Mesothelial cell of epicardium (in vitro differentiated cells): ENCODE results near the gene INPP4B. TPM values are rescaled to one million over a fixed set of nuclear protein-coding genes. Genes with fewer than 3 reads are reported as not detected.
"Not testable (repeated sequence)": the region's sequence is repeated elsewhere in the genome, so short reads cannot be mapped to it uniquely, and the experiment has no call there.

Source experiments
- DNase-seq, 2 experiments: peaks; one replicate each; pipeline ENCODE4 v3.0.0; 2021; ENCODE audit warnings: low spot score in 2 of 2; ENCODE audit not compliant: unreplicated experiment in 2 of 2
- H3K27ac Mint-ChIP-seq: 2 replicates; pipeline ENCODE4 v1.8.0; 2021; ENCODE audit warnings: mixed read lengths
- H3K27me3 Mint-ChIP-seq: 2 replicates; pipeline ENCODE4 v1.8.0; 2021; ENCODE audit warnings: low read depth, mixed read lengths
- H3K36me3 Mint-ChIP-seq: 2 replicates; pipeline ENCODE4 v1.8.0; 2021; ENCODE audit warnings: mixed read lengths
- H3K4me1 Mint-ChIP-seq: 2 replicates; pipeline ENCODE4 v1.8.0; 2021; ENCODE audit warnings: mixed read lengths
- H3K4me3 Mint-ChIP-seq: 2 replicates; pipeline ENCODE4 v1.8.0; 2021; ENCODE audit warnings: mild to moderate bottlenecking, moderate library complexity, mixed read lengths
- H3K9me3 Mint-ChIP-seq: 2 replicates; pipeline ENCODE4 v1.8.0; 2021; ENCODE audit warnings: mixed read lengths
- CTCF ChIP-seq: fragments of 200-600 bp; sonication (generic); IDR thresholded peaks from one replicate; pipeline ENCODE4 v1.5.0; 2021; ENCODE audit warnings: antibody characterized with exemption; ENCODE audit not compliant: unreplicated experiment
- total RNA-seq: library from RNA; stranded (reverse); gene quantifications from 3 replicates; pipeline ENCODE4 v1.2.1, GENCODE V29; 2021

The INPP4B gene
- total RNA-seq, 1 donor from 2014 or later = 35.4 TPM

- DNase-seq = no peak
- H3K27ac Mint-ChIP-seq = no peak overlapping the region
- peaks cover 69% of the 10 kb centered on the region for H3K9me3 Mint-ChIP-seq
- H3K27me3 Mint-ChIP-seq = no peaks in the 10 kb centered on the region
- peaks cover 65% of the 10 kb centered on the region for H3K36me3 Mint-ChIP-seq
- H3K4me3 Mint-ChIP-seq = no peak overlapping the region
- TF ChIP-seq CTCF = no peak
- H3K4me1 Mint-ChIP-seq = no peaks in the 10 kb centered on the region
Observed at GRCh38 chr4:142656178-142656577, 189.9 kb downstream of the INPP4B start.

GRCh38 chr4:142648378-142648777 lies 197.7 kb downstream of the INPP4B start:
- no peak for TF ChIP-seq CTCF

GRCh38 chr4:142645475-142646108 lies 200.5 kb downstream of the INPP4B start:
- no peak for DNase-seq
- Mint-ChIP-seq H3K4me1 (peaks cover 4% of the 10 kb centered on the region), H3K27me3 (no peaks in the 10 kb centered on the region), H3K27ac (peak overlapping the region; percentile 58), H3K4me3 (no peak overlapping the region), H3K36me3 (peaks cover 35% of the 10 kb centered on the region), H3K9me3 (peaks cover 37% of the 10 kb centered on the region)
- TF ChIP-seq CTCF = no peak

More at GRCh38 chr4:142648378-142648777, 197.7 kb downstream of the INPP4B start:
- DNase-seq = no peak
- H3K4me3 Mint-ChIP-seq = no peak overlapping the region
- peaks cover 49% of the 10 kb centered on the region for H3K36me3 Mint-ChIP-seq
- H3K4me1 Mint-ChIP-seq = peaks cover 4% of the 10 kb centered on the region
- H3K27me3 Mint-ChIP-seq = no peaks in the 10 kb centered on the region
- peaks cover 47% of the 10 kb centered on the region for H3K9me3 Mint-ChIP-seq
- H3K27ac Mint-ChIP-seq = no peak overlapping the region

- H3K4me1 Mint-ChIP-seq, H3K27ac Mint-ChIP-seq, DNase-seq, H3K4me3 Mint-ChIP-seq, H3K27me3 Mint-ChIP-seq: not testable (repeated sequence)
- Mint-ChIP-seq H3K36me3 (peaks cover 26% of the 10 kb centered on the region), H3K9me3 (peaks cover 29% of the 10 kb centered on the region)
Observed at GRCh38 chr4:142644628-142645027, 201.5 kb downstream of the INPP4B start.

- TF ChIP-seq CTCF = no peak
- DNase-seq = no peak
- Mint-ChIP-seq H3K27me3 (no peaks in the 10 kb centered on the region), H3K9me3 (peaks cover 40% of the 10 kb centered on the region), H3K4me3 (no peak overlapping the region), H3K27ac (no peak overlapping the region), H3K4me1 (no peaks in the 10 kb centered on the region), H3K36me3 (peaks cover 5% of the 10 kb centered on the region)
Observed at GRCh38 chr4:142637614-142638013, 208.5 kb downstream of the INPP4B start.

GRCh38 chr4:142631836-142632235 lies 214.3 kb downstream of the INPP4B start:
- no peak for TF ChIP-seq CTCF
- Mint-ChIP-seq H3K4me1 (no peaks in the 10 kb centered on the region), H3K36me3 (peaks cover 3% of the 10 kb centered on the region), H3K27me3 (no peaks in the 10 kb centered on the region), H3K27ac (no peak overlapping the region), H3K9me3 (peaks cover 31% of the 10 kb centered on the region), H3K4me3 (no peak overlapping the region)
- no peak for DNase-seq
